NCI-H1694 (cell line): ENCODE results near the gene SCNM1.
"Not testable (repeated sequence)": the region's sequence is repeated elsewhere in the genome, so short reads cannot be mapped to it uniquely, and the experiment has no call there.

Experiments
- DNase-seq: peaks from one replicate; lab custom pipeline; 2025; lab: John Stamatoyannopoulos, UW

Gene SCNM1

DNA sequence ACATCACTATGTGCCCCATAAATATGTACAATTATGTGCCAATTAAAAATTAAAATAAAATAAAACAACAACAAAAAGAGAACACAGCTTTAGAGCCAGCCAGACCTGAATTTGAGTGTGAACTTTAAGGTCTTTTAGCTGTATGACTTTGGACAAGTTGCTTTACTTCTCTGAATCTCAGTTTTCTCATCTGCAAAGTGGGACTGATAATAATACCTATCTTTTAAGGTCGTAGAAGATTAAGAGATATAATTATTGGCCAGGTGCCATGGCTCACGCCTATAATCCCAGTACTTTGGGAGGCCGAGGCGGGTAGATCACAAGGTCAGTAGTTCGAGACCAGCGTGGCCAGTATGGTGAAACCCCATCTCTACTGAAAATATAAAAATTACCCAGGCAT lies 27.4 kb downstream of the SCNM1 start:
- DNase-seq = no peak

GRCh38 chr1:151193856-151194255 lies 27.9 kb downstream of the SCNM1 start:
- DNase-seq = no peak

DNA sequence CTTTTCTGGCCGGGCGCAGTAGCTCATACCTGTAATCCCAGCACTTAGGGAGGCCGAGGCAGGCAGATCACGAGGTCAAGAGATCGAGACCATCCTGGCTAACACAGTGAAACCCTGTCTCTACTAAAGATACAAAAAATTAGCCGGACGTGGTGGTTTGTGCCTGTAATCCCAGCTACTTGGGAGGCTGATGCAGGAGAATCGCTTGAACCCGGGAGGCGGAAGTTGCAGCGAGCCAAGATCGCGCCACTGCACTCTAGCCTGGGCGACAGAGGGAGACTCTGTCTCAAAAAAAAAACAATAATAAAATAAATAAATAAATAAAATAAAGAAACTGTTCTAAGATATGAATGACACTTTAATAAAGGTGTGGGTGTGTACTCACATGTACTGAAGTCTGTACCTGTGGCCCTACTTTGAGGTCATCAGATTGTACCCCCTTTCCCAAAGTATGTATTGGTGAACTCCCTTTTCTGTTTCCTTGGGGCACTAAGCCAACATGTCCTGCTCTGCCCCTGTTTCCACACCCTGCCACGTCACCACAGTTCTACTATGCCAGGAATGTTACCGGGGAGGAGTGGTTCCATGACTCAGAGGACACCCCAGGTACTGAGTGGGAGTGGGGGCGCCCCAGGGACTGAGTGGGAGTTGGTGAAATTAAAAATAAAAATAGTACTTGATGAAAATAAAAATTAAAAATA lies 29.1 kb downstream of the SCNM1 start:
- not testable (repeated sequence) for DNase-seq

DNA sequence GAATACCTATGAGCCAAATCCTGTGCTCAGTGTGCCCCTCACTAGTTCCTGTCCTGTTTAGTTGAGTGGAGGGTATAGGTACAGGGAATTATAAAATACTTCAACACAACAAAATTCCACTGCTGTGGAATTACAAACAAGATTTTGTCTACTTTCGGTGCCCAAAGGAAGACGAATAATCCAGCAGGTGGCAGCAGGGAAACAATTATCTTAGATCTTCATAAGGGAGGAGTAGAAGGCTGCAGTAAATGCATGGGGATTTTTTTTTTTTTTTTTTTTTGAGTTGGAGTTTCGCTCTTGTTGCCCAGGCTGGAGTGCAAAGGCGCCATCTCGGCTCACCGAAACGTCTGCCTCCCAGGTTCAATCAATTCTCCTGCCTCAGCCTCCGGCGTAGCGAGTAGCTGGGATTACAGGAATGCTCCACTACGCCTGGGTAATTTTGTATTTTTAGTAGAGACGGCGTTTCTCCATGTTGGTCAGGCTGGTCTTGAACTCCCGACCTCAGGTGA lies 30.4 kb downstream of the SCNM1 start:
- DNase-seq = peak; percentile 96

DNA sequence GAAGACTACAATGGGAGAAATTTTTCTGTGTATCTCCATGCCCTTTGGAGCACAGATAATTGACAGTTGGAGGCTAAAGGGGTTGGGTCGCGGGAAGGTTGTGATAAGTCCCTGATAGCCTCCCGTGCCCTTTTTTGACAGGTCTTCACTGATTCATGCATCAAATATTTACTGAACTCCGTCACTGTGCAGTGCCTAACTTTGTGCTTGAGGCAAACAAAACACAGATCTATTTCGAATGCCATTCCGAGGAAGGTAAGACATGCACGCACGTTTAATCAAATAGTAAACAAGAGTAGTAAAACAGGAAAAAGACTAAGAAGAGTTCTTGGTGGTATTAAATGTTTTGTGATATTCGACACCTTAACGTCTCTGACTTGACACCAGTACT lies 31.9 kb downstream of the SCNM1 start:
- no peak for DNase-seq

GRCh38 chr1:151198254-151199127 lies 32.5 kb downstream of the SCNM1 start, which contains the start of gene PIP5K1A:
TSS of gene PIP5K1A (plus strand) at chr1:151198552. CDS start at chr1:151198997, 445 bp downstream.
- DNase-seq = peak; percentile 99

GRCh38 chr1:151199873-151200581 lies 34.1 kb downstream of the SCNM1 start:
- DNase-seq = no peak

DNA sequence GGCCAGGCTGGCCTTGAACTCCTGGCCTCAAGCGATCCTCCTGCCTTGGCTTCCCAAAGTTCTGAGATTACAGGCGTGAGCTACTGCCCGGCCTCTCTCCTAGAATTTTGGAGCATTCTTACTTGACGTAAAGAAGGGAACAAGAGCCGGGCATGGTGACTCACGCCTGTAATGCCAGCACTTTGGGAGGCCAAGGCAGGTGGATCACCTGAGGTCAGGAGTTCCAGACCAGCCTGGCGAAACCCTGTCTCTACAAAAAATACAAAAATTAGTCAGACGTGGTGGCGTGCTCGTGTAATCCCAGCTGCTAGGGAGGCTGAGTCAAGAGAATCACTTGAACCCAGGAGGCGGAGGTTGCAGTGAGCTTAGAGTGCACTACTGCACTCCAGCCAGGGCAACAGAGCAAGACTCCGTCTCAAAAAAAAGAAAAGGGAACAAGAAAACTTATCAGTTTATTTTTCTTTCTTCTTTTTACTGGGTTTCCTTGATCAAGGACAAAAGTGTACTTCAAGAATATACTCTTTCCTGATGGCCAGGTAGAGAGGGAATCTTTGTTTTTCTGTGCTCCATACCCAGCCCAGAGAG lies 39.5 kb downstream of the SCNM1 start:
- DNase-seq = not testable (repeated sequence)

DNA sequence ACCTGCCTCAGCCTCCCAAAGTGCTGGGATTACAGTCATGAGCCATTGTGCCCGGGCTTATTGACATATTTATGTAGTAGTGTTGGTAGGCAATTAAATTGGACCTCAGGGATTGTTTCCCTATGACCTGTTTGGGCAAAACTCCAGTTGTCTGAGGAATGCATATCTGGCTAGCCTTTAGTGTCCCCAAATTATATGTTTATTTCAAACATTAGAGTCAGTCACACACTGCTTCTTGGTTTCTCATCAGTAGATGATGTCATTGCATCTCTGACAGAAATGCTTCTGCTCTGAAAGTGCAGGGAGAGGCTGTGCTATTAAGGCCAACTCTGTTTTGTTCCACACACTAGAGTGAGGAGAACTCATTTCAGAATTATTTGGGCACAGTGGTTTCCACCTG lies 44.9 kb downstream of the SCNM1 start:
- DNase-seq = no peak

GRCh38 chr1:151211972-151212705 lies 46.2 kb downstream of the SCNM1 start:
- no peak for DNase-seq

DNA sequence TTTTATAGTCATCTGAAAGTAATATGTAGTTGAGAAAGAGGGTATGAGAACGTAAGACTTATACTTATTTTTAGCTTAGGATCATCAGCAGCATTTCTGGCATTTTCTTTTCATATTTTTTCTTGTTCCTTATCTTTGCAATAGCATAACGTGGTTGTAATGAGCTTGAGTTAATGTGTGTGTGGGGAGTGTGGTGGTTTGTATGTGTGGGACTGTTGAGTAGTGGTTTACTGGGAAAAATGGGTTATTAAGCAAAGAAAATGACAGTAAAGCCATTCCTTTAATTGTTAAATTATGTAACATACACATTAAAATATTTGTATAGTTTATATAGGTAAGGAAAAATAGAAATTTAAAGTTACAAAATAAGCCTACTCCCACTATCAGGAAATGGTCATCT lies 47.6 kb downstream of the SCNM1 start:
- DNase-seq = no peak
